Stimulated activated effector memory CD8-positive, alpha-beta T cell treated with anti-CD3 and anti-CD28 coated beads, Interleukin-12 subunit alpha, Interleukin-12 subunit beta, amount 100 ng/mL, for 72 hours (primary cell): ENCODE data around the gene MLLT10.
"Not testable (repeated sequence)": the region's sequence is repeated elsewhere in the genome, so short reads cannot be mapped to it uniquely, and the experiment has no call there.

Experiments
- ATAC-seq: fragments of 150-1000 bp; cut with Tn5 transposase; 2 replicates; pipeline ENCODE4 v1.10.0; 2021
- DNase-seq, 2 donors: peaks; one replicate each; pipeline ENCODE4 v3.0.0; 2021 to 2022; ENCODE audit warnings: low spot score in 2 of 2
- H3K27ac Mint-ChIP-seq: one replicate; pipeline ENCODE4 v1.8.0; 2022; ENCODE audit warnings: mild to moderate bottlenecking, mixed read lengths
- H3K36me3 Mint-ChIP-seq: one replicate; pipeline ENCODE4 v1.8.0; 2022; ENCODE audit warnings: mild to moderate bottlenecking, mixed read lengths
- H3K4me1 Mint-ChIP-seq: one replicate; pipeline ENCODE4 v1.8.0; 2022; ENCODE audit warnings: mixed read lengths
- H3K4me3 Mint-ChIP-seq: one replicate; pipeline ENCODE4 v1.8.0; 2022; ENCODE audit warnings: mild to moderate bottlenecking, mixed read lengths
- H3K9me3 Mint-ChIP-seq: one replicate; pipeline ENCODE4 v1.8.0; 2022; ENCODE audit warnings: mixed read lengths

The MLLT10 gene

GRCh38 chr10:21689881-21690280, 155.8 kb downstream of the MLLT10 start:
- ATAC-seq = no peak
- Mint-ChIP-seq H3K9me3 (no peaks in the 10 kb centered on the region), H3K4me1 (peaks cover 14% of the 10 kb centered on the region), H3K36me3 (peaks cover 38% of the 10 kb centered on the region), H3K27ac (no peak overlapping the region), H3K4me3 (no peak overlapping the region)
- no peak for DNase-seq

DNA sequence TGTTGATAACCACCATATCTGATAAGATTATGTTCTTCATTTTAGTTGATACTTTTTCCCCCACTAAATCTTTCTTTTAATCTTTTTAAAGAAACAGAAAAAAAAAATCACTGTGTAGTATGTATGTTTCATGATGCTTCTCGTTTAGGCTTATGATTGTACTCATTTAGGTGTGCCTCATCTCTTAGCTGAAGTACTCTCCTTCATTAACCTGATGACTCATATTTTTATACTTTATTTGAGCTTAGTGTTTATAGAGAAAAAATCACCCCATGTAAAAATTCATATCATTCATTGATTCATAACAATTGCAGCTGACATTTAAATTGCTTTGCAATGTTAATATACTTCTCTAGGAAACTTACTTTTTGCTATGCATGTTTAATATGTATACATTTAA, 158.9 kb downstream of the MLLT10 start:
- H3K4me1 Mint-ChIP-seq = peaks cover 6% of the 10 kb centered on the region

DNA sequence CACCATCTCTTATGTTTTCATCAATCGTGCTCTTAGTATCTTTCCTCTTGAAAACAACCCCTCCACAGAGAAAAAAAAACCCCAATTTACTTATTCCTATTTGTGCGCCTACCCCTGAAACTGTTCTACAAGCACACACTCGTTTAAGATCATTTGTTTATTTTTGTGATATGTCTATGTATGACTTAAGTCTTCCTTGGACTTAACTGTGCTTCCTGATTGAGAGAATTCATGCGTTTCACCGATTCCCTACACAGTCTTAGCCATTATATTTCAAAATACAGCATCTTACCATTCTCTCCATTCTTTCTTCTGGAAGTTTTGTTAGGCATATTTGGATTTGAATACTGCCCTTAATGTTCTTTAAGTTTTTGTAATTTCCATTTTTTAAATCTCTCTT, 159.4 kb downstream of the MLLT10 start:
- DNase-seq = no peak
- ATAC-seq = no peak
- Mint-ChIP-seq H3K4me3 (no peak overlapping the region), H3K4me1 (peaks cover 6% of the 10 kb centered on the region), H3K9me3 (no peaks in the 10 kb centered on the region), H3K36me3 (peaks cover 43% of the 10 kb centered on the region), H3K27ac (no peak overlapping the region)

More for the DNA sequence above, 158.9 kb downstream of the MLLT10 start:
- no peak for ATAC-seq
- no peak for DNase-seq
- Mint-ChIP-seq H3K27ac (no peak overlapping the region), H3K36me3 (peaks cover 39% of the 10 kb centered on the region), H3K9me3 (no peaks in the 10 kb centered on the region), H3K4me3 (no peak overlapping the region)

DNA sequence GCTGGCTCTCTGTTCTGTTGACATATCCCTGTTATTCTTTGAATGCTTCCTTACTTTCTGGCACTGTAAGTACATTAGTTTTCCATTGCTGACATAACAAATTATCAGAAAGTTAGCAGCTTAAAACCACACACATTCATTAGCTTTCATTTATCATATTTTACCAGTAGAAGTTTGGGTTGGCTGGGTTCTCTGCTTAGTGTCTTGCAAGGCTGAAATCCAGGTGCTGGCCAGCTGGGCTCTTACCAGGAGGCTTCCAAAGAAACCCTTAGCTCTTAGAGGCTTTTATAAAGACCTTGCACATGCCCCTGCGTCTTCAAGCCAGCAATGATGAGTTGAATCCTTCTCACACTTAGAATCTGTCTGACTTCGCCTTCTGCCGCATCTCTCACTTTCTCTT, 160.6 kb downstream of the MLLT10 start:
- peaks cover 44% of the 10 kb centered on the region for H3K36me3 Mint-ChIP-seq
- DNase-seq = no peak
- no peak for ATAC-seq
- no peak overlapping the region for H3K4me3 Mint-ChIP-seq
- peaks cover 6% of the 10 kb centered on the region for H3K4me1 Mint-ChIP-seq
- no peak overlapping the region for H3K27ac Mint-ChIP-seq
- H3K9me3 Mint-ChIP-seq = peaks cover 6% of the 10 kb centered on the region

GRCh38 chr10:21696302-21696701, 162.3 kb downstream of the MLLT10 start:
- ATAC-seq (no peak), DNase-seq (no peak)
- H3K4me3 Mint-ChIP-seq = no peak overlapping the region
- H3K4me1 Mint-ChIP-seq = no peaks in the 10 kb centered on the region
- H3K27ac Mint-ChIP-seq = no peak overlapping the region
- peaks cover 41% of the 10 kb centered on the region for H3K36me3 Mint-ChIP-seq
- peaks cover 22% of the 10 kb centered on the region for H3K9me3 Mint-ChIP-seq

GRCh38 chr10:21699575-21699974, 165.5 kb downstream of the MLLT10 start:
- H3K9me3 Mint-ChIP-seq = peaks cover 22% of the 10 kb centered on the region
- peaks cover 36% of the 10 kb centered on the region for H3K36me3 Mint-ChIP-seq
- H3K4me1 Mint-ChIP-seq = peaks cover 22% of the 10 kb centered on the region

DNA sequence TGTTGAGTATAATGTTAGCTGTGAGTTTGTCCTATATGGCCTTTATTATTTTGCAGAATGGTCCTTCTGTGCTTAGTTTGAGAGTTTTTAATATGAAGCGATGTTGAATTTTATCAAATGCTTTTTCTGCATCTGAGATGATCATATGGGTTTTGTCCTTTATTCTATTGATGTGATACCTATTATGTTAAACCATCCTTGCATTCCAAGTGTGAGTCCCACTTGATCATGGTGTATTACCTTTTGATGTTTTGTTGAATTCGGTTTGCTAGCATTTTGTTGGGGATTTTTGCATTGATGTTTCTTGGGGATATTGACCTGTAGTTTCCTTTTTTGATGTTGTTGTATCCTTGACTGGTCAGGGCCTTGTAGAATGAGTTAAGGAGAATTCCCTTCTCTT, 166.4 kb downstream of the MLLT10 start:
- no peak for DNase-seq
- no peak for ATAC-seq
- H3K4me1 Mint-ChIP-seq = peaks cover 29% of the 10 kb centered on the region
- H3K27ac Mint-ChIP-seq = no peak overlapping the region
- no peak overlapping the region for H3K4me3 Mint-ChIP-seq
- H3K36me3 Mint-ChIP-seq = peaks cover 31% of the 10 kb centered on the region
- peaks cover 22% of the 10 kb centered on the region for H3K9me3 Mint-ChIP-seq

More at GRCh38 chr10:21699575-21699974, 165.5 kb downstream of the MLLT10 start:
- no peak for DNase-seq
- no peak overlapping the region for H3K4me3 Mint-ChIP-seq
- no peak for ATAC-seq
- H3K27ac Mint-ChIP-seq = no peak overlapping the region

- ATAC-seq = no peak
- DNase-seq = no peak
- peaks cover 44% of the 10 kb centered on the region for H3K4me1 Mint-ChIP-seq
Measured at GRCh38 chr10:21702633-21703111, 168.6 kb downstream of the MLLT10 start.

GRCh38 chr10:21705142-21705827, 171.3 kb downstream of the MLLT10 start:
- Mint-ChIP-seq H3K4me3 (no peak overlapping the region), H3K36me3 (peaks cover 47% of the 10 kb centered on the region), H3K27ac (no peak overlapping the region), H3K4me1 (peaks cover 54% of the 10 kb centered on the region), H3K9me3 (peaks cover 10% of the 10 kb centered on the region)
- DNase-seq (no peak), ATAC-seq (no peak)

More at GRCh38 chr10:21702633-21703111, 168.6 kb downstream of the MLLT10 start:
- no peak overlapping the region for H3K27ac Mint-ChIP-seq
- H3K4me3 Mint-ChIP-seq = peak overlapping the region; percentile 3
- peaks cover 22% of the 10 kb centered on the region for H3K9me3 Mint-ChIP-seq
- H3K36me3 Mint-ChIP-seq = peaks cover 35% of the 10 kb centered on the region

- Mint-ChIP-seq H3K36me3 (peaks cover 47% of the 10 kb centered on the region), H3K4me3 (no peak overlapping the region), H3K9me3 (peaks cover 5% of the 10 kb centered on the region), H3K4me1 (peaks cover 54% of the 10 kb centered on the region), H3K27ac (no peak overlapping the region)
- ATAC-seq = no peak
- DNase-seq = no peak
Measured at GRCh38 chr10:21705828-21706176, 171.8 kb downstream of the MLLT10 start.

DNA sequence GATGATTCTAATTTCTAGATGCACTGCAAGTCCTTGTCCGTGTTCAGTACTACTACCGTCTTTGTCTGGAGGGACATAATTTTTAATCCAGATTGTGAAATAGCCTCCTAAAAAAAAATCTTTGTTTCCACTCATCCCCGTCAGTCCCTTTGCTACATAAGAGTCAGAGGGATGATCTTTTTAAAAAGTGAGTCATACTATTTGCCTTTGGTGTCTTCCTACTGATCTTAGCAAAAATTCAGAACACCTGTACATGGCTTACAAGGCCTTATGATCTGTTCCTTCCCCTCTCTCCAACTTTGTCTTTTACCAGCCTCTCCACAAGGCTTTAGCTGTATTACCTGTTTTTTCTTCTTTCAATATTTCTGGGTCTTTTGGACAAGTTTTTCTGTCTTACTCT, 173.5 kb downstream of the MLLT10 start:
- peaks cover 44% of the 10 kb centered on the region for H3K36me3 Mint-ChIP-seq
- no peaks in the 10 kb centered on the region for H3K9me3 Mint-ChIP-seq
- ATAC-seq = no peak
- peaks cover 46% of the 10 kb centered on the region for H3K4me1 Mint-ChIP-seq
- H3K4me3 Mint-ChIP-seq = no peak overlapping the region
- no peak for DNase-seq
- H3K27ac Mint-ChIP-seq = no peak overlapping the region

DNA sequence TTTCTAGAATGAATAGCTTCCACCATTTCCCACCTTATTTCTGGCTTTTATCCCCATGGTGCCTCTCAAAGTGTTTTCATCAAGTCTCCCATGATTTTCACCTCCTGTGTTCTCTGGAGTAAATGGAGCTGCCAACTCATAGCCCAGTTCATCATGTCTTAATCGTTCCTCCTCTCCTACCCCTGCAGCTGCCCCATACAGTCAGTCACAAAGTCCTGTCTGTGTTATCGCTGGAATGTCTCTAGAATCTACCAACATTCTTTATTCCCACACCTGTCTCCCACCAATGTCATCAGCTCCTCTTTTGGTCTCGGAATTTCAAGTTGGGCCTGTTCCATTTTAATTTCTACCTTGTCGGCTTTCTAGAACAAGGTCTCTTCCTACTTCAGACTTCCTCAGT, 178.9 kb downstream of the MLLT10 start:
- DNase-seq (no peak), ATAC-seq (no peak)
- no peak overlapping the region for H3K4me3 Mint-ChIP-seq
- peaks cover 18% of the 10 kb centered on the region for H3K4me1 Mint-ChIP-seq
- H3K36me3 Mint-ChIP-seq = peaks cover 77% of the 10 kb centered on the region
- no peaks in the 10 kb centered on the region for H3K9me3 Mint-ChIP-seq
- H3K27ac Mint-ChIP-seq = peak overlapping the region; percentile 8

- DNase-seq (no peak), ATAC-seq (no peak)
- H3K36me3 Mint-ChIP-seq = peaks cover 71% of the 10 kb centered on the region
- no peak overlapping the region for H3K27ac Mint-ChIP-seq
- no peaks in the 10 kb centered on the region for H3K9me3 Mint-ChIP-seq
- H3K4me1 Mint-ChIP-seq = peaks cover 13% of the 10 kb centered on the region
- H3K4me3 Mint-ChIP-seq = no peak overlapping the region
Measured at GRCh38 chr10:21715531-21716195, 181.6 kb downstream of the MLLT10 start.

GRCh38 chr10:21717437-21718054, 183.5 kb downstream of the MLLT10 start:
- DNase-seq, H3K9me3 Mint-ChIP-seq, ATAC-seq, H3K4me3 Mint-ChIP-seq: not testable (repeated sequence)
- Mint-ChIP-seq H3K27ac (peak overlapping the region; percentile 70), H3K36me3 (peaks cover 67% of the 10 kb centered on the region), H3K4me1 (peaks cover 13% of the 10 kb centered on the region)

- Mint-ChIP-seq H3K36me3 (peaks cover 48% of the 10 kb centered on the region), H3K4me1 (peaks cover 11% of the 10 kb centered on the region), H3K4me3 (no peak overlapping the region), H3K9me3 (no peaks in the 10 kb centered on the region), H3K27ac (no peak overlapping the region)
- ATAC-seq (no peak), DNase-seq (no peak)
Measured at GRCh38 chr10:21719502-21719901, 185.5 kb downstream of the MLLT10 start.

DNA sequence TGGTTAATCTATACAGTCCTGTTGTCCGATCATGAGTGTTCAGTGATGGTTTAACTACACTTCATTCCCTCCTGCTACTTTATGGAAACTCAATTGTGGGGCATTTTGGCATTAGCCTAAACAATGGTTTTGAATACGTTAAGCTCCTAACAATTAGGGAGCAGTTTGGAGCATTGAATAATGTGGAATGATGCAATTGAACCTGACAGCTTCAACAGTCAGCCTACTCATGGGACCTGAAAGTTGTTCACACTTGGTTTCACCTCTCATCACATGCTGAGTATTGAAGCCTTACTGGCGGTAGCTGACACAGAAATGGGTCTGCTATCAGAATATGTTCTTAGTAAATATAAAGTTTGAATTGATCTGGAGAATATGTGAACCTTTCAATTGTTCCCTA, 186.1 kb downstream of the MLLT10 start:
- no peak overlapping the region for H3K4me3 Mint-ChIP-seq
- H3K4me1 Mint-ChIP-seq = peaks cover 13% of the 10 kb centered on the region
- H3K9me3 Mint-ChIP-seq = no peaks in the 10 kb centered on the region
- ATAC-seq = no peak
- peaks cover 42% of the 10 kb centered on the region for H3K36me3 Mint-ChIP-seq
- no peak for DNase-seq
- H3K27ac Mint-ChIP-seq = no peak overlapping the region
